Right atrium auricular region (tissue), 2 donors: ENCODE measurements around the gene KAT6B. TPM values are rescaled to one million over a fixed set of nuclear protein-coding genes. Genes with fewer than 3 reads are reported as not detected.

Experiments used
- DNase-seq: peaks from one replicate; pipeline ENCODE4 v3.0.0-alpha.2; 2019; ENCODE audit warnings: low spot score
- H3K27ac ChIP-seq, 2 donors: fragments of 200-600 bp; sonication (generic); 1 replicate in 1 of 2; 2 replicates in 1 of 2; pipeline ENCODE4 v1.5.1; 2016 to 2019
- H3K27me3 ChIP-seq, 2 donors: fragments of 200-600 bp; sonication (generic); one replicate each; pipeline versions ENCODE4 v1.5.1 to v1.6.0; 2017 to 2019
- H3K36me3 ChIP-seq: fragments of 200-600 bp; sonication (generic); one replicate; pipeline ENCODE4 v1.5.1; 2016
- H3K4me1 ChIP-seq, 2 donors: fragments of 200-600 bp; sonication (generic); one replicate each; pipeline versions ENCODE4 v1.5.1 to v1.6.0; 2017 to 2019
- H3K4me3 ChIP-seq, 2 donors: fragments of 200-600 bp; sonication (generic); 1 replicate in 1 of 2; 2 replicates in 1 of 2; pipeline ENCODE4 v1.5.1; 2017 to 2019; ENCODE audit warnings: mild to moderate bottlenecking in 1 of 2, moderate library complexity in 1 of 2
- H3K9me3 ChIP-seq, 2 donors: fragments of 200-600 bp; sonication (generic); one replicate each; pipeline ENCODE4 v1.5.1; 2019
- CTCF ChIP-seq, 2 donors: fragments of 200-600 bp; sonication (generic); IDR thresholded peaks; one replicate each; pipeline ENCODE4 v1.5.1; 2019; ENCODE audit warnings: antibody characterized with exemption in 2 of 2
- total RNA-seq, 2 donors: library from RNA; depleted of rRNA; stranded (reverse); fragments of >200 nt; gene quantifications; one replicate each; pipeline ENCODE4 v1.1.0, GENCODE V29; 2016

Gene KAT6B
- total RNA-seq, 2 donors from 2014 or later = 42.7 to 43.5 TPM

- H3K4me3 ChIP-seq = no peak overlapping the region
- H3K27me3 ChIP-seq = no peaks in the 10 kb centered on the region
- TF ChIP-seq CTCF (IDR thresholded peaks at IDR 0.05) = no peak
- no peak overlapping the region for H3K27ac ChIP-seq
- no peak for DNase-seq
- H3K4me1 ChIP-seq = peaks cover 0 to 21% of the 10 kb centered on the region in 2 donors
- no peaks in the 10 kb centered on the region for H3K36me3 ChIP-seq
- H3K9me3 ChIP-seq = no peaks in the 10 kb centered on the region
These were observed 123.7 kb downstream of the KAT6B start for GRCh38 chr10:74949843-74950765.

GRCh38 chr10:74953214-74953613 is 126.8 kb downstream of the KAT6B start:
- H3K36me3 ChIP-seq = no peaks in the 10 kb centered on the region
- H3K27ac ChIP-seq = no peak overlapping the region
- DNase-seq = no peak
- peaks cover 0 to 23% of the 10 kb centered on the region in 2 donors for H3K4me1 ChIP-seq
- H3K9me3 ChIP-seq = no peaks in the 10 kb centered on the region
- no peaks in the 10 kb centered on the region for H3K27me3 ChIP-seq
- H3K4me3 ChIP-seq = no peak overlapping the region
- TF ChIP-seq CTCF (IDR thresholded peaks at IDR 0.05) = no peak

- peaks cover 0 to 10% of the 10 kb centered on the region in 2 donors for H3K4me1 ChIP-seq
These were observed 129.4 kb downstream of the KAT6B start for GRCh38 chr10:74955796-74956195.

GRCh38 chr10:74956555-74957111 is 130.2 kb downstream of the KAT6B start:
- H3K4me1 ChIP-seq = peaks cover 0 to 10% of the 10 kb centered on the region in 2 donors
- H3K27ac ChIP-seq = no peak overlapping the region
- DNase-seq = no peak
- no peaks in the 10 kb centered on the region for H3K36me3 ChIP-seq
- no peak for TF ChIP-seq CTCF (IDR thresholded peaks at IDR 0.05)
- H3K27me3 ChIP-seq = no peaks in the 10 kb centered on the region
- H3K4me3 ChIP-seq = no peak overlapping the region
- H3K9me3 ChIP-seq = no peaks in the 10 kb centered on the region

More at GRCh38 chr10:74955796-74956195, 129.4 kb downstream of the KAT6B start:
- Histone ChIP-seq H3K36me3 (no peaks in the 10 kb centered on the region), H3K27ac (no peak overlapping the region), H3K9me3 (no peaks in the 10 kb centered on the region), H3K4me3 (no peak overlapping the region), H3K27me3 (no peaks in the 10 kb centered on the region)
- DNase-seq = no peak
- TF ChIP-seq CTCF (IDR thresholded peaks at IDR 0.05) = no peak

- H3K9me3 ChIP-seq = no peaks in the 10 kb centered on the region
- no peak for TF ChIP-seq CTCF (IDR thresholded peaks at IDR 0.05)
- H3K4me3 ChIP-seq = no peak overlapping the region
- no peaks in the 10 kb centered on the region for H3K27me3 ChIP-seq
- H3K36me3 ChIP-seq = no peaks in the 10 kb centered on the region
- peaks cover 0 to 18% of the 10 kb centered on the region in 2 donors for H3K4me1 ChIP-seq
- no peak for DNase-seq
- H3K27ac ChIP-seq = no peak overlapping the region
These were observed 131.0 kb downstream of the KAT6B start for GRCh38 chr10:74957285-74957961.
